HG02571 (cell line): ENCODE data around the gene SELENBP1.
"Not testable (repeated sequence)": the region's sequence is repeated elsewhere in the genome, so short reads cannot be mapped to it uniquely, and the experiment has no call there.

Experiments
- ATAC-seq: cut with Tn5 transposase; IDR thresholded peaks from one replicate; pipeline ENCODE4 v1.9.1; 2021; ENCODE audit warnings: mild to moderate bottlenecking, moderate library complexity; ENCODE audit not compliant: unreplicated experiment

Gene SELENBP1

GRCh38 chr1:151384584-151384983 is 12.1 kb upstream of the SELENBP1 start:
- ATAC-seq: no peak

- no peak for ATAC-seq
Observed at GRCh38 chr1:151377150-151377884, 4.8 kb upstream of the SELENBP1 start.

GRCh38 chr1:151373196-151373595 is 691 bp upstream of the SELENBP1 start:
- ATAC-seq: no peak

GRCh38 chr1:151371370-151372057 is 991 bp downstream of the SELENBP1 start:
- no peak for ATAC-seq

DNA sequence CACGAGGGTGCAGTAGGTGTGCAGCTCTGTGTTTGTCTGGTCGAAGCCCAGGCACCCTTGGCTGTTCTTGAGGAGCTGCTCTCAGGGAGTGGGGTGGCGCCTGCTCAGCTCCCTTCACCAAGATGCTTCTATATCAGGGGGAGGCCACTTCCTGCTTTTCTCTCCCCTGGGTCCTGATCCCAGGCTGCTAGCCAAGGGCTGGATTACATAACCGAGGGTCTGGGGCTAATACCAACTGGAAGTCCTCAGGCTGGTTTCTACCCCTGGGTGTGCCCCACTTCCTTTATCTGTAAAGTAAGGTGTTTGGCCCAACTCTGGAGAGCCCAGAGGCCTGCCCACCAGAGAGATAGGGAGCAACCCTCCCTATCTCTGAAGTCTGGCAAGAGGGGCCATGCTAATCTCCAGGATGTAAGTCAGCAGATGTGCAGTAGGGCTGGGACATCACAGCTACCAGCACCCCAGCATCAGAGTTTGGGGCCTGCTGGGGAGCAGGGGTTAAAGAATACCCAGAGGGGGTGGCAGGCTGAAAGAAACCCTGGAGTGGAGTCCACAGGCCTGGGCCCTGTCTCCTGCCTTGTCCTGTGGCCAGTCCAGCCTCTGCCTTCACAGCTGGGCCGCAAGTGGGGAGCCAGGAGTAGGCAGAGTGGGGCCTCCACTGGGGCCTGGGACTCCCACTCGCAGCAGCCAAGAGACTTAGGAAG is 2.1 kb downstream of the SELENBP1 start:
- ATAC-seq: no peak

DNA sequence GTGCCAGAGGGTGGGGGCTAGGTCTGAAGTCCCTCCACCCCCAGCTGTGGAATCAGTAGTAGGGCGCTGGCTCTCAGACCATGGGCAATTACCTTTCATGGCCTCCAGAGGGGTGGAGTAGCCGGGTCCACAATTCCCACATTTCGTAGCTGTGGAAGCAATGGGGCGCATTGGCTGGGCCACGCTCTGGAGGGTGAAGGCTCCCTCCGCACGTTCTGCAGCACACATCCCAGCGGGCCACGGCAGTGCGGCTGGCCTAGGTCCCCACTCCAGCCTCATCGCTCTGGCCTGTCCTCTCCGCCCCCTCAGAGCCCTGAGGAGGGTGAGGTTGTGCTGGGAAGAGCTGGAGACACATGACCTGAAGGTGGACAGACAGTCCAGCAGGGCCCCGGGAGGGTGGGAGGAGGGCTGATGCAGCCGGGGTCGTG is 2.9 kb downstream of the SELENBP1 start:
- no peak for ATAC-seq

GRCh38 chr1:151369302-151369610 is 3.2 kb downstream of the SELENBP1 start:
- no peak for ATAC-seq

DNA sequence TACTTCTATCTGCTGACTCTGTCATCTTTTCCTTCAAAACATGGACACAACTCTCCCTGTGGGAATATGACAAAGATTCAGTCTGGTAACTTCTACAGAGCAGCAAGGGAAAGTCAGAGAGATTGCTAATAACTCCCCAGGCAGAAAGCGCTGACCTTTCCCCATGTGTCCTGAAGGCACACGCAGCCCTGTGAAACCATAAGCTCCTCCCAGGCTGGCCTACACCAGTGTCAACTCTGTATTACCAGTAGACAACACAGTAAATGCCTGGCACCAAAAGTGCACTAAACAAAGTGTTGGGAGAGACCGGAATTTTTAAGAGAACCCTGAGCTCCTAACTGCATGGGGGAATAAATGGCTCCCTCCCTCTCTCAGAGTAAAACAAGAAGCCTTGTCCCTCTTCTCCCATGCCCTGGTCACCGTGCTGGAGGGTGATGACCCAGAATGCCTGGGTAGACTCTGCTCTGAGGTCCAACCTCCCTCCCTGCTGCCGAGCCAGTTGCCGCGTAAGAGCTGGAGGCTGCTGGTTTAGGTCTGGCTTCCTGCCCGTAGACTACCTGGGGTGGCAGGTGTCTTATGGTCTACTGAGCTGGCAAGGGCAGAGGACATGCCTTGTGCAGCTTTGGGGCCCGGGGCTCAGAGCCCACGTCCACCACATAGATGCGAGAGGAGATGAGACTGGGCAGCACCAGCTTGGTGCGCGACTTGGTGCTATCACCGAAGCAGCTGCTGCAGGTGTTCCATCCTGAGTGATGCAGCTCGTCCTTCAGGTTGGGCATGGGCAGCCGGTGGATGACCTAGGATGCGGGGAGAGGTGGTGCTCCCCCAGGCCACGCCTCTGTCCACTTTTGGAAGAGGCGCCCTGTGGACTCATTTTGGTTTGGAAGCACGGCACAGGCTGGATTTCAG is 3.9 kb downstream of the SELENBP1 start:
- ATAC-seq: no peak

- ATAC-seq: no peak
Observed at GRCh38 chr1:151367658-151368392, 4.7 kb downstream of the SELENBP1 start.

- no peak for ATAC-seq
Observed at GRCh38 chr1:151364996-151365395, 7.5 kb downstream of the SELENBP1 start.

DNA sequence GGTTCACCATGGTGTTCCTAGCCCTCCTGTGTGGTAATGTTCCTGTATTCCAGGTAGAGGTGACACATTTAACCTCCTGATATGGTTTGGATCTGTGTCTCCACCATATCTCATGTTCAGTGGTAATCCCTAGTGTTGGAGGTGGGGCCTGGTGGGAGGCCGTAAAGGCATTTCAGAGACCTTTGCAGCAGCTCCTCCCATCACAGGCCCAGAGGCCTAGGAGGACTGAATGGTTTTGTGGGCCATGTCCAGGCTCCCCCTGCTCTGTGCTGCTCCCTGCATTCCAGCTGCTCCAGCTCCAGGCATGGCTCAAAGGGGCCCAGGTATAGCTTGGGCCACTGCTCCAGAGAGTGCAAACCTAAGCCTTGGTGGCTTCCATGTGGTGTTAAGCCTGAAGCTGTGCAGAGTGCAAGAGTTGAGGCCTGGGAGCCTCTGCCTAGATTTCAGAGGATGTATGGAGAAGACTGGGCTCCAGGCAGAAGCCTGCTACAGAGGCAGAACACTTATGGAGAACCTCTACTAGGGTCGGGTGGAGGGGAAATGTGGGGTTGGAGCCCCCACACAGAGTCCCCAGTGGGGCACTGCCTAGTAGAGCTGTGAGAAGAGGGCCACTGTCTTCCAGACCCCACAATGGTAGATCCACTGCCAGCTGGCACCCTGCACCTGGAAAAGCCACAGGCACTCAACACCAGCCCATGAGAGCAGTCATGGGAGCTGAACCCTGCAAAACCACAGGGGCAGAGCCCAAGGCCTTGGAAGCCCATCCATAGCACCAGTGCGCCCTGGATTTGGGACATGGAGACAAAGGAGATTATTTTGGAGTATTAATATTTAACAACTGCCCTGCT is 10.0 kb downstream of the SELENBP1 start:
- no peak for ATAC-seq

DNA sequence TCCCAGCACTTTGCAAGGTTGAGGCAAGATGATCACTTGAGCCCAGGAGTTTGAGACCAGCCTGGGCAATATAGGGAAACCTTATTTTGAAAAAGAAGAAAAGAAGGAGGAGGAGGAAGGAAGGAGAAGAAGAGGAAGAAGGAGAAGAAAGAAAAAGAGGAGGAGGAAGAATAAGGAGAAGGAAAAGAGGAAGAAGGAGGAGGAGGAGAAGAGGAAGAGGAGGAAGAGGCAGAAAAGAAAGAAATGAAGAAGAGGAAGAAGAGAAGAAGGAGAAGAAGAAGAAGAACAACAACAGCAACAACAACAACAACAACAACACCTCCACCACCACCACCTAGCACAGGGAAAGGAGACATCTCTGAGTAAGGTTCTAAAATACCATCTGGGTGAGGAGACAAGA is 10.6 kb downstream of the SELENBP1 start:
- ATAC-seq: no peak

DNA sequence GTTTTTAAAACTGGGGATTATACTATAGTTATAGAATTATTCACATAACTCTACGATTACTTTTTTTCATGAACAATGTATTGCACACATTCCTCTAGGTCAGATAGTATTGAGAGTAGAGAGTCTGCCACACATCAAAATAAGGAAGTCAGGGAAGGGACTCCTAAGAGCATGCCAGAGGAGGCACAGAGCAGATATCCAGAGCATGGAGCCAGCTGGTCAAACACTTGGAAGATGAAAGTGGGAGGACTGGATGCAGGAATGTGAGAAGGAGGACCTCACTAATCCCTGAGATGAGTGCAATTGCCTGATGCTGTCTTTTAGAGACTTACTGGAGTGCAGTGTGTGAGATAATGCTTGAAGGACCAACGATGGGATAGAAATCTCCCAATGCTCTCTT is 15.8 kb downstream of the SELENBP1 start:
- no peak for ATAC-seq

DNA sequence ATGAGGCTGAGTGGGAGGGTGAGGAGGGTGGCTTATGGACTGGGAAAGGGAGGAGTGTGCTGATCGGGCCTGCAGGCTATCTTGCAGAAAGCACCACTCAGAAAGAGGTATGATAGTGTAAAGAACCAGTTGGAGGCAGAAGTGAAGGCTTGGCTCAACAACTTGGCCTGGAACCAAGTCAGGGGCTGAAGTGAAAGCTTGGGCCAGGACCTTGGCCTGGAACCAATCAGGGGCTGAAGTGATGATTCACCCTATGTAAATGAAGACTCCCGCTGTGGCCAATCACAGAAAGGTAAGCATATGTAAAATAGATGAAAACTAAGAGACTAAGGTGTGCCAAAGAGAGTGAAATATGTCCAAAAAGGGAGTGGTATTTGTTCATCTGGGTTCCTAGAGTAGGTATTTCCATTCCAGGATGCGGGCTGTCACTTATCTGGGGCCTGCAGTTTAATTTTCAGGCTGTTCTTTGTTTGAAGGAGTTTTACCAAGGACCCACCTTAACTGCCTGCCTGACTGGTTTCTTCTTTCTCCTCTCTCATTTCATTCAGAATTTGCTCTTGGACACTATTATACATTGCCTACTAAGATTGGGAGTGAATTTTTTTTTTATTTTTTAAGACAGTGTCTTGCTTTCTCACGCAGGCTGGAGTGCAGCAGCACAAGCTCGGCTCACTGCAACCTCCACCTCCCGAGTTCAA is 20.3 kb downstream of the SELENBP1 start:
- ATAC-seq: no peak

DNA sequence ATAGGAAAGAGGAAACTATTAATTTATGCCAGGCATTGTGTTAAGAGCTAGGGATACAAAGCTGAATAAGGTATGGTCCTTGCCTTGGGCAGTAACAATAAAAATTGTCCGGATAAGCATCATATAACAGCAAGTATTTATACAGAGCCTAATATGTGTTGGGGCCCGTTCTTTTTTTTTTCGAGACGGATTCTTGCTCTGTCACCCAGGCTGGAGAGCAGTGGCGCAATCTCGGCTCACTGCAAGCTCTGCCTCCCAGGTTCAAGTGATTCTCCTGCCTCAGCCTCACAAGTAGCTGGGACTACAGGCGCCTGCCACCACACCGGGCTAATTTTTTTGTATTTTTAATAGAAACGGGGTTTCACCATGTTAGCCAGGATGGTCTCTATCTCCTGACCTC is 22.2 kb downstream of the SELENBP1 start:
- not testable (repeated sequence) for ATAC-seq

DNA sequence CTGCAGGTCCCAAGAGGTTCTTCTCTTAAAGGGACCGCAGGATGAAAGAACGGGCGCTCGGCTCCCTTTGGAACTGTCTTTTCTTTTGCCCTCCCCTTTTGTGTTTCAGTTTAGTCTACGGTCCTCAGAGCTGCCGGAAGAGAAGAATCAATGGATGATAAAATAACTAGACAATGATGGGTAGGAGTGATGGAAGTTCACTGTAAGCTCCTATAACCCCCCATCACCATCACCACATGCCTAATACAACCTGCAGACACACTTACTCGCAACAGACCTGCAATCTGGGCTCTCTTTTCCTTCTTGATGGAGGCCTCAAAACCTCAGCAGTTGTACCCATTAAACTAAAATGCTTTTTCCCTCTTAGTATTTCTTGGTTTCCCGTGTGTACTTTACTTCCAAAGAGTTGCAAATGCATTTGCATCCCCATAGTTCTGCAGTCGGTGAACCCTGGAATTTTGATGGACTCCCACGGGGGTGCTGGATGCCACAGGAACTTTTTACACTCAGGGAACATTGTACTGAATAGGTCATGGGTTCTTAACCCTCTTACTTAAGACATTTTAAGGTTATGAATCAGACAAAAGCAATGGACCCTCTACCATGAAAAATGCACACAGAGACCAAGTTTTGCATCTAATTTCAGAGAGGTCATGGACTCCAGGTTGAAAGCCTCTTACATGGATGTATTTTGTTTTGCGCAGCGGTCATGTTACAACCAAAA is 24.8 kb downstream of the SELENBP1 start:
- ATAC-seq: no peak

GRCh38 chr1:151346769-151347522 is 25.6 kb downstream of the SELENBP1 start, which contains the start of gene RFX5:
TSS of gene RFX5 (minus strand) at chr1:151347252. CDS start at chr1:151346320, 932 bp downstream.
- ATAC-seq: peak; percentile 93
